HCT116 (cell line): ENCODE measurements around the gene SLC35F3. TPM values are rescaled to one million over a fixed set of nuclear protein-coding genes. Genes with fewer than 3 reads are reported as not detected.

Experiments used
- ATAC-seq: fragments of 200-7000 bp; cut with Tn5 transposase; 2 replicates; pipeline ENCODE4 v1.9.1; 2020; ENCODE audit warnings: mild to moderate bottlenecking, moderate library complexity
- BruUV-seq: library from RNA; stranded (reverse); fragments of 400-500 nt; replicated peaks from 2 replicates; lab custom pipeline; 2021; lab: Mats Ljungman, UMichigan
- CTCF ChIA-PET: fragments of 300-600 bp; sonication (Branson Sonifier 250); formaldehyde crosslinking; loops from one replicate; lab custom pipeline; 2021; ENCODE audit warnings: antibody characterized with exemption; lab: Charles Lee
- POLR2A ChIA-PET: fragments of 300-600, 350-600 bp; sonication (Branson Sonifier 250); formaldehyde crosslinking; loops from one replicate; lab custom pipeline; 2021; ENCODE audit warnings: antibody characterized with exemption; lab: Charles Lee
- RAD21 ChIA-PET, 2 experiments: fragments of 300-600 bp; sonication (Branson Sonifier 250); formaldehyde crosslinking; loops; one replicate each; lab custom pipeline; 2023; ENCODE audit warnings: low total read pairs in 2 of 2; ENCODE audit not compliant: uncharacterized antibody in 2 of 2, unreplicated experiment in 2 of 2, low non-redundant PET in 1 of 2; lab: Charles Lee
- DNase-seq: peaks from one replicate; pipeline ENCODE4 v3.0.0-alpha.2; 2010; ENCODE audit warnings: low read depth, low spot score
- H2AFZ ChIP-seq: fragments of 200-600 bp; shearing (Covaris generic), sonication (generic); 2 replicates; pipeline ENCODE4 v1.6.1; 2017; ENCODE audit warnings: low read depth, mixed run types, mixed read lengths, antibody characterized with exemption, low read length; ENCODE audit not compliant: poor library complexity, severe bottlenecking
- H3K27ac ChIP-seq: 2 replicates; pipeline ENCODE4 v1.5.1; 2012; ENCODE audit warnings: low read depth, low read length
- H3K27me3 ChIP-seq: fragments of 200-600 bp; sonication (generic); 2 replicates; pipeline ENCODE4 v1.6.1; 2016; ENCODE audit warnings: mixed run types, low read length, mixed read lengths; ENCODE audit not compliant: insufficient read depth
- H3K36me3 ChIP-seq, 2 experiments: fragments of 200-500 bp in 1 of 2; fragments of 200-600 bp in 1 of 2; sonication (Bioruptor generic) in 1 of 2; sonication (generic) in 1 of 2; 2 replicates each; pipeline versions ENCODE4 v1.5.1 to v1.6.1; 2014 to 2016; ENCODE audit warnings: low read length in 2 of 2, inconsistent platforms in 1 of 2, mixed read lengths in 1 of 2, mixed run types in 1 of 2; ENCODE audit not compliant: insufficient read depth in 2 of 2, control insufficient read depth in 1 of 2
- H3K4me1 ChIP-seq, 2 experiments: fragments of 200-600 bp in 1 of 2; sonication (generic) in 1 of 2; 2 replicates each; pipeline versions ENCODE4 v1.5.1 to v1.6.1; 2012 to 2017; ENCODE audit warnings: low read length in 2 of 2, inconsistent platforms in 1 of 2, mild to moderate bottlenecking in 1 of 2, mixed read lengths in 1 of 2, mixed run types in 1 of 2, moderate library complexity in 1 of 2; ENCODE audit not compliant: insufficient read depth in 2 of 2, control insufficient read depth in 1 of 2
- H3K4me2 ChIP-seq: fragments of 200-600 bp; sonication (generic); 2 replicates; pipeline ENCODE4 v1.6.1; 2017; ENCODE audit warnings: mixed run types, low read length, mixed read lengths
- H3K4me3 ChIP-seq, 2 experiments: fragments of 200-600 bp in 1 of 2; sonication (generic) in 1 of 2; replicated peaks in 1 of 2; 2 replicates each; pipeline ENCODE4 v1.5.1; 2011 to 2016; ENCODE audit warnings: low read length in 2 of 2, control low read depth in 1 of 2, low read depth in 1 of 2, mild to moderate bottlenecking in 1 of 2, mixed read lengths in 1 of 2, mixed run types in 1 of 2
- H3K79me2 ChIP-seq: fragments of 200-600 bp; sonication (generic); 2 replicates; pipeline ENCODE4 v1.6.1; 2017; ENCODE audit warnings: mild to moderate bottlenecking, mixed run types, low read length, moderate library complexity, mixed read lengths; ENCODE audit not compliant: insufficient read depth
- H3K9ac ChIP-seq: fragments of 200-600 bp; sonication (generic); 2 replicates; pipeline ENCODE4 v1.6.1; 2016; ENCODE audit warnings: low read length, mixed read lengths
- H3K9me2 ChIP-seq: fragments of 200-600 bp; sonication (generic), shearing (Covaris generic); 2 replicates; pipeline ENCODE4 v1.6.1; 2017; ENCODE audit warnings: mixed run types, mild to moderate bottlenecking, moderate library complexity; ENCODE audit not compliant: insufficient read depth
- H3K9me3 ChIP-seq, 2 experiments: fragments of 200-500 bp in 1 of 2; fragments of 200-600 bp in 1 of 2; sonication (Bioruptor generic) in 1 of 2; sonication (generic) in 1 of 2; 2 replicates each; pipeline ENCODE4 v1.6.1; 2014 to 2017; ENCODE audit warnings: low read length in 2 of 2, mixed read lengths in 2 of 2, inconsistent platforms in 1 of 2, low read depth in 1 of 2, mild to moderate bottlenecking in 1 of 2, mixed run types in 1 of 2, moderate library complexity in 1 of 2; ENCODE audit not compliant: control insufficient read depth in 1 of 2, insufficient read depth in 1 of 2
- H4K20me1 ChIP-seq: fragments of 200-600 bp; sonication (generic), shearing (Covaris generic); 2 replicates; pipeline ENCODE4 v1.6.1; 2017; ENCODE audit warnings: mixed run types, mild to moderate bottlenecking, moderate library complexity; ENCODE audit not compliant: insufficient read depth
- CBX3 ChIP-seq: IDR thresholded peaks from 2 replicates; pipeline ENCODE4 v1.6.1; 2012; ENCODE audit warnings: low read depth
- CEBPB ChIP-seq: IDR thresholded peaks from 2 replicates; pipeline ENCODE4 v1.6.1; 2012; ENCODE audit warnings: low read depth
- CTCF ChIP-seq, 3 experiments: fragments of 200-600 bp in 1 of 3; sonication (generic) in 1 of 3; IDR thresholded peaks in 2 of 3; conservative IDR thresholded peaks in 1 of 3; 2 replicates each; pipeline ENCODE4 v1.5.1; 2012 to 2017; ENCODE audit warnings: low read depth in 2 of 3, low read length in 2 of 3, antibody characterized with exemption in 1 of 3, borderline replicate concordance in 1 of 3, control low read depth in 1 of 3, mild to moderate bottlenecking in 1 of 3, mixed read lengths in 1 of 3, mixed run types in 1 of 3, moderate library complexity in 1 of 3; ENCODE audit not compliant: insufficient read depth in 1 of 3
- EGR1 ChIP-seq: IDR thresholded peaks from 2 replicates; pipeline ENCODE4 v1.6.1; 2012; ENCODE audit warnings: low read depth
- ELF1 ChIP-seq: IDR thresholded peaks from 2 replicates; pipeline ENCODE4 v1.6.1; 2012; ENCODE audit warnings: low read depth, borderline replicate concordance
- EZH2 ChIP-seq: fragments of 200-600 bp; sonication (generic); IDR thresholded peaks from 2 replicates; pipeline ENCODE4 v1.6.1; 2017; ENCODE audit warnings: antibody characterized with exemption, mixed run types
- EZH2phosphoT487 ChIP-seq: fragments of 200-600 bp; IDR thresholded peaks from 2 replicates; pipeline ENCODE4 v1.6.1; 2018; ENCODE audit warnings: antibody characterized with exemption, borderline replicate concordance
- FOSL1 ChIP-seq: IDR thresholded peaks from 2 replicates; pipeline ENCODE4 v1.6.1; 2012; ENCODE audit warnings: low read depth
- JUND ChIP-seq: IDR thresholded peaks from 2 replicates; pipeline ENCODE4 v1.6.1; 2012
- POLR2A ChIP-seq: IDR thresholded peaks from 2 replicates; pipeline ENCODE4 v1.7.0; 2011; ENCODE audit warnings: borderline replicate concordance; ENCODE audit not compliant: insufficient read depth, insufficient read length; ENCODE audit errors: extremely low read depth
- REST ChIP-seq: IDR thresholded peaks from 2 replicates; pipeline ENCODE4 v1.6.1; 2012; ENCODE audit warnings: low read depth
- SIN3A ChIP-seq: IDR thresholded peaks from 2 replicates; pipeline ENCODE4 v1.6.1; 2012; ENCODE audit warnings: low read depth
- SRF ChIP-seq: IDR thresholded peaks from 2 replicates; pipeline ENCODE4 v1.6.1; 2012; ENCODE audit warnings: low read depth
- TCF7L2 ChIP-seq: IDR thresholded peaks from 2 replicates; pipeline ENCODE4 v1.7.0; 2011; ENCODE audit warnings: borderline replicate concordance, inconsistent platforms; ENCODE audit not compliant: insufficient read depth, insufficient read length; ENCODE audit errors: extremely low read depth
- YY1 ChIP-seq: IDR thresholded peaks from 2 replicates; pipeline ENCODE4 v1.6.1; 2011; ENCODE audit warnings: low read length, low read depth, moderate library complexity, mild to moderate bottlenecking; ENCODE audit not compliant: insufficient replicate concordance; ENCODE audit errors: extremely low read depth
- ZNF274 ChIP-seq: fragments of 200-500 bp; sonication (Bioruptor generic); IDR thresholded peaks from 2 replicates; pipeline ENCODE4 v1.6.1; 2014; ENCODE audit warnings: mild to moderate bottlenecking, low read depth, low read length, inconsistent platforms
- intact Hi-C: fragments of 100-400 bp; cut with micrococcal nuclease; formaldehyde crosslinking; loops from 2 replicates; pipeline ENCODE4 v1.10.0; 2022
- total RNA-seq: library from RNA; stranded (reverse); gene quantifications from one replicate; pipeline ENCODE4 v1.2.1, GENCODE V29; 2021; ENCODE audit not compliant: unreplicated experiment
- TF ChIP-seq, protein P1 (sequence below): IDR thresholded peaks from 2 replicates; pipeline ENCODE4 v1.6.1; 2012

Gene SLC35F3
- total RNA-seq, 1 experiment from 2014 or later, result 6.4 TPM

DNA sequence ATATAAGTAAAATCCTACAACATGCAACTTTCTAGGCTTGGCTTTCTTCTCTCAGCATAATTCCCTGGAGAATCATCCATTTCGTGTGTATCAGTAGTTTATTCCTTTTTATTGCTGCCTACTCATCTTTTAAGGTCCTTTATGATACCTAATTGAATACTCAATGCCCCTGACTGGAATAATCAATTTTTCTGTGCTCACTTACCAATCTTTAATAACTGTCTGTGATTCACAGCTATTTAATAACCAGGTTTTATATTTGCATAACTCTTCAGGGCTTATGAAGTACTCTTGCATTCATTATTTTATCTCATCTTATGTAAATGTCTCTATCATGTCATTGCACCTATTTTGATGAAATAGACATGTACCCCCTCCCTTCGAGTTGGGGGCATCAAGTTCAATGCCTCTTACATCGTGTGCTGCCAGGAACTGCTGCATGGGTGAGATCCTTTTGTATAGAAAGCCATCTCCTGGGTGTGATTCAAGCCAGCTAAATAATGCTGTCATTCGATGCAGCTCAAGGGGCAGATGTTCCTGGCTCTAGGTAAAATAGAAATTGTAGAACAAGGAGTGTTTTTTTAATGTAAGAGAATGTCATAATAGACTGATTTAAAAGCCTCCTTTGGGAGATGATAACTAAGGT lies 222.7 kb downstream of the SLC35F3 start:
- ChIA-PET POLR2A (no interaction called here), RAD21 (no interaction called here), CTCF (no interaction called here)
- Histone ChIP-seq H3K27ac (no peak overlapping the region), H3K9me2 (no peaks in the 10 kb centered on the region), H3K9me3 (no peaks in the 10 kb centered on the region), H4K20me1 (no peaks in the 10 kb centered on the region), H3K27me3 (no peaks in the 10 kb centered on the region), H3K36me3 (no peaks in the 10 kb centered on the region), H3K4me3 (no peak overlapping the region), H3K4me2 (no peak overlapping the region), H3K79me2 (no peaks in the 10 kb centered on the region), H2AFZ (no peak overlapping the region), H3K4me1 (no peaks in the 10 kb centered on the region), H3K9ac (no peak overlapping the region)
- no peak for TF ChIP-seq ELF1
- intact Hi-C loops, result no loop called here
- DNase-seq (no peak), ATAC-seq (no peak)
- no TSS peak for BruUV-seq

- no TSS peak for BruUV-seq
- no peak overlapping the region for H2AFZ ChIP-seq
- ATAC-seq, result no peak
- no peaks in the 10 kb centered on the region for H3K27me3 ChIP-seq
- ChIA-PET POLR2A (no interaction called here), RAD21 (no interaction called here), CTCF (no interaction called here)
- H3K9ac ChIP-seq, result no peak overlapping the region
- no peak for DNase-seq
- intact Hi-C loops, result loop anchor here (5.0 kb wide), 1 partner anchor 905 kb away; no protein-coding TSS in a partner anchor
- no peaks in the 10 kb centered on the region for H4K20me1 ChIP-seq
- no peaks in the 10 kb centered on the region for H3K9me2 ChIP-seq
- H3K4me3 ChIP-seq, result no peak overlapping the region
- no peaks in the 10 kb centered on the region for H3K79me2 ChIP-seq
- no peaks in the 10 kb centered on the region for H3K36me3 ChIP-seq
- H3K4me1 ChIP-seq, result no peaks in the 10 kb centered on the region
- no peak overlapping the region for H3K4me2 ChIP-seq
- no peaks in the 10 kb centered on the region for H3K9me3 ChIP-seq
- H3K27ac ChIP-seq, result no peak overlapping the region
- TF ChIP-seq TCF7L2, result no peak
- TF ChIP-seq EZH2phosphoT487, result no peak
- no peak for TF ChIP-seq SRF
- TF ChIP-seq CTCF (IDR thresholded peaks at IDR 0.05 in 2 of 3, conservative IDR thresholded peaks at IDR 0.05 in 1 of 3; ENCODE audit: borderline replicate concordance in 1 of 3, insufficient read depth in 1 of 3, low read depth in 2 of 3, low read length in 2 of 3), result no peak
- no peak for TF ChIP-seq YY1
- TF ChIP-seq SIN3A, result no peak
- TF ChIP-seq REST, result no peak
- no peak for TF ChIP-seq CBX3
- TF ChIP-seq EGR1, result no peak
- TF ChIP-seq ZNF274, result no peak
- TF ChIP-seq FOSL1, result no peak
- TF ChIP-seq CEBPB, result no peak
- TF ChIP-seq, protein P1, sequence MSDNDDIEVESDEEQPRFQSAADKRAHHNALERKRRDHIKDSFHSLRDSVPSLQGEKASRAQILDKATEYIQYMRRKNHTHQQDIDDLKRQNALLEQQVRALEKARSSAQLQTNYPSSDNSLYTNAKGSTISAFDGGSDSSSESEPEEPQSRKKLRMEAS, result no peak
- no peak for TF ChIP-seq POLR2A
- no peak for TF ChIP-seq JUND
- TF ChIP-seq EZH2, result no peak
Measured at GRCh38 chr1:234132795-234133194, 228.3 kb downstream of the SLC35F3 start.
